Measurements from ENCODE around the gene AFAP1L2.

The AFAP1L2 gene

GRCh38 chr10:114313139-114313538 lies 91.2 kb downstream of the AFAP1L2 start:
- Histone ChIP-seq H4K20me1 (ENCODE audit: control insufficient read depth, insufficient read depth, low read depth, low read length) (no peaks in the 10 kb centered on the region), H3K27ac (ENCODE audit: low read depth, low read length) (no peak overlapping the region), H3F3A (ENCODE audit: control insufficient read depth, insufficient read depth) (no peaks in the 10 kb centered on the region), H3K36me3 (ENCODE audit: control insufficient read depth, low read length) (no peaks in the 10 kb centered on the region), H3K4me1 (ENCODE audit: control insufficient read depth, low read length) (no peaks in the 10 kb centered on the region), H3K9me3 (ENCODE audit: control insufficient read depth, insufficient read depth, low read length) (no peaks in the 10 kb centered on the region), H3K27me3 (ENCODE audit: control insufficient read depth, low read length) (no peaks in the 10 kb centered on the region; the same call in 1 of the 2 replicates), H3K9me2 (replicated peaks; ENCODE audit: control insufficient read depth, low read length) (no peaks in the 10 kb centered on the region), H3K79me2 (ENCODE audit: control insufficient read depth, low read length) (no peaks in the 10 kb centered on the region), H3K4me3 (ENCODE audit: low read length) (no peak overlapping the region), H3K4me2 (ENCODE audit: low read length) (no peak overlapping the region)
- TF ChIP-seq, protein P1, sequence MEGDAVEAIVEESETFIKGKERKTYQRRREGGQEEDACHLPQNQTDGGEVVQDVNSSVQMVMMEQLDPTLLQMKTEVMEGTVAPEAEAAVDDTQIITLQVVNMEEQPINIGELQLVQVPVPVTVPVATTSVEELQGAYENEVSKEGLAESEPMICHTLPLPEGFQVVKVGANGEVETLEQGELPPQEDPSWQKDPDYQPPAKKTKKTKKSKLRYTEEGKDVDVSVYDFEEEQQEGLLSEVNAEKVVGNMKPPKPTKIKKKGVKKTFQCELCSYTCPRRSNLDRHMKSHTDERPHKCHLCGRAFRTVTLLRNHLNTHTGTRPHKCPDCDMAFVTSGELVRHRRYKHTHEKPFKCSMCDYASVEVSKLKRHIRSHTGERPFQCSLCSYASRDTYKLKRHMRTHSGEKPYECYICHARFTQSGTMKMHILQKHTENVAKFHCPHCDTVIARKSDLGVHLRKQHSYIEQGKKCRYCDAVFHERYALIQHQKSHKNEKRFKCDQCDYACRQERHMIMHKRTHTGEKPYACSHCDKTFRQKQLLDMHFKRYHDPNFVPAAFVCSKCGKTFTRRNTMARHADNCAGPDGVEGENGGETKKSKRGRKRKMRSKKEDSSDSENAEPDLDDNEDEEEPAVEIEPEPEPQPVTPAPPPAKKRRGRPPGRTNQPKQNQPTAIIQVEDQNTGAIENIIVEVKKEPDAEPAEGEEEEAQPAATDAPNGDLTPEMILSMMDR (IDR thresholded peaks at IDR 0.05; ENCODE audit: low read depth, low read length, poor library complexity, severe bottlenecking): no peak
- TF ChIP-seq EZH2phosphoT487 (IDR thresholded peaks at IDR 0.05; ENCODE audit: borderline replicate concordance, low read length): no peak

GRCh38 chr10:114311496-114312209 lies 92.6 kb downstream of the AFAP1L2 start:
- no peaks in the 10 kb centered on the region for H3K9me3 ChIP-seq (ENCODE audit: control insufficient read depth, insufficient read depth, low read length)
- no peaks in the 10 kb centered on the region; the same call in 1 of the 2 replicates for H3K27me3 ChIP-seq (ENCODE audit: control insufficient read depth, low read length)
- no peaks in the 10 kb centered on the region for H3K4me1 ChIP-seq (ENCODE audit: control insufficient read depth, low read length)
- H3K27ac ChIP-seq (ENCODE audit: low read depth, low read length): no peak overlapping the region
- no peaks in the 10 kb centered on the region for H4K20me1 ChIP-seq (ENCODE audit: control insufficient read depth, insufficient read depth, low read depth, low read length)
- no peaks in the 10 kb centered on the region for H3K79me2 ChIP-seq (ENCODE audit: control insufficient read depth, low read length)
- H3K4me3 ChIP-seq (ENCODE audit: low read length): no peak overlapping the region
- H3F3A ChIP-seq (ENCODE audit: control insufficient read depth, insufficient read depth): no peaks in the 10 kb centered on the region
- TF ChIP-seq EZH2phosphoT487 (IDR thresholded peaks at IDR 0.05; ENCODE audit: borderline replicate concordance, low read length): no peak
- TF ChIP-seq, protein P1 (IDR thresholded peaks at IDR 0.05; ENCODE audit: low read depth, low read length, poor library complexity, severe bottlenecking): no peak
- H3K36me3 ChIP-seq (ENCODE audit: control insufficient read depth, low read length): no peaks in the 10 kb centered on the region
- H3K4me2 ChIP-seq (ENCODE audit: low read length): no peak overlapping the region
- no peaks in the 10 kb centered on the region for H3K9me2 ChIP-seq (replicated peaks; ENCODE audit: control insufficient read depth, low read length)

DNA sequence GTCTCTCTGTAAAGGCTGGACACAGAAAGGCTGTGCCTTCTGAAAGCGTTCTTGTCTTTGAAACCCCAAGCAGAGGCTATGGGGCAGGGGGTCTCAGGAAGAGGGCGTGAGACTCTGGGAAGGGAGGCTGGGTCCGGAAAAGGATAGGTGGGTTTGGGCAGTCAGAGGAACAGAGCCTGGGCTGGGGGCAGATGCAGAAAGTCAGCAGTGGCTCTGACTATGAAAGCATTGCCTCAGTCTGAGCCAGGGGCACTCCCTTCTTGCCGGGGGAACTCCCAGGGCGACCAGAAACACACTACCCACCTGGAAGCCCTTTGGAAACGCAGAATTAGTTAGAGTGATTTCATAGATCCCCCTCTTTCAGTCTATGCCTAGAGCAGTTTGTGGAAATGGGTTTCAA lies 93.3 kb downstream of the AFAP1L2 start:
- Histone ChIP-seq H3K4me3 (ENCODE audit: low read length) (no peak overlapping the region), H3K9me2 (replicated peaks; ENCODE audit: control insufficient read depth, low read length) (no peaks in the 10 kb centered on the region), H3K79me2 (ENCODE audit: control insufficient read depth, low read length) (no peaks in the 10 kb centered on the region), H3F3A (ENCODE audit: control insufficient read depth, insufficient read depth) (no peaks in the 10 kb centered on the region), H3K36me3 (ENCODE audit: control insufficient read depth, low read length) (no peaks in the 10 kb centered on the region), H3K4me1 (ENCODE audit: control insufficient read depth, low read length) (no peaks in the 10 kb centered on the region), H3K4me2 (ENCODE audit: low read length) (no peak overlapping the region), H4K20me1 (ENCODE audit: control insufficient read depth, insufficient read depth, low read depth, low read length) (no peaks in the 10 kb centered on the region), H3K27me3 (ENCODE audit: control insufficient read depth, low read length) (no peaks in the 10 kb centered on the region; the same call in 1 of the 2 replicates), H3K27ac (ENCODE audit: low read depth, low read length) (no peak overlapping the region), H3K9me3 (ENCODE audit: control insufficient read depth, insufficient read depth, low read length) (no peaks in the 10 kb centered on the region)
- TF ChIP-seq, protein P1 (IDR thresholded peaks at IDR 0.05; ENCODE audit: low read depth, low read length, poor library complexity, severe bottlenecking): no peak
- no peak for TF ChIP-seq EZH2phosphoT487 (IDR thresholded peaks at IDR 0.05; ENCODE audit: borderline replicate concordance, low read length)
